ENCODE data around the gene ZNF70.
"Not testable (repeated sequence)": the region's sequence is repeated elsewhere in the genome, so short reads cannot be mapped to it uniquely, and the experiment has no call there.

Gene ZNF70

GRCh38 chr22:23754980-23755636 lies 4.2 kb upstream of the ZNF70 start:
- DNase-seq = no peak

DNA sequence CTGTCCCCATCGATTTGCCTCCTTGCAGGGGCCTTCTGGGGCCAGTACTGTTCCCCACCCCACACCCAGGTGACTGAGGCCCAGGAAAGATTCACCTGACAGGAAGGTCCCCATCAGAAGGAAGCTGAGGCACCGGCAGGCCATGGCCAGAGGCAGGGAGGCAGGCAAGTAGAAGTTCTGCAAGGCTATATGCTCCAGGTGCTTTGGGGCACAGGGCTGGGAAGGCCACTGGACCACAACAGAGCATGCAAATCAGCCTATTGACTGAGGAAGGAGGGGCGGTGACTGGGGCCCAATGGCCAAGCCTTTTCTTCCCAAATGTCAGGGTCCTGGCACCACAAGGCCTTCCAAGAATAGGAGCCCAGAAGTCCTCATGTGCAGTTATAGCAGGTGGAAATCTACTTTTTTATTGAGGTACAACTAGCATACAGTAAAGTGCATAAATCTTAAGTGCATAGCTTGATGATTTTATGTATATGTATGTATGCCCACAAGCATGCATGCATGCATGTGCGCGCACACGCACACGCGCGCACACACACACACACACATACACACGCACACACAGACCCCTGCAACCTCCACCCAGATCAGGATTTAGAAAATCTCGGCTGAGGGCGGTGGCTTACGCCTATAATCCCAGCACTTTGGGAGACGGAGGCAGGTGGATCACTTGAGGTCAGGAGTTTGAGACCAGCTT lies 3.5 kb upstream of the ZNF70 start, which contains the start of gene VPREB3:
Gene VPREB3, minus strand, starts transcription at position 206 of the 700 bp plus-strand sequence. Its CDS starts 62 bp downstream, at position 144.
- no peak for DNase-seq

GRCh38 chr22:23753385-23753784 lies 2.5 kb upstream of the ZNF70 start:
- DNase-seq = no peak

DNA sequence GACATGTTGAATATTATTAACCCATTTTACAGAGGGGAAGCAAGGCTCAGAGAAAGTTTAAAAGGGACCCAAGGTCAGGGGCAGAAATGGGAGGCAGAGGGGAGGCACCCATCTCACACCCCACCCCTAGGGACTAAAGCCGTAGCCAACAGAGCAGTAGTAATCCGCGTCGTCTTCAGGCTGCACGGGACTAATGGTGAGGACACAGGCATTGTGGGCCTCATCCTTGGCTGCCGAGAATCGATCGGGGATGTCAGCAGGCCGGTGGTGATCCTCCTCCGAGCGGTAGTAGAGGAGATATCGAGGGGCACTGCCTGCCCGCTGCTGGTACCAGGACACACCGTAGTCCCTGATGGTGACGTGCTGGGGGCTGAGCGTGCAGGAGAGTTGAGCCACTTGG lies 1.8 kb upstream of the ZNF70 start:
- DNase-seq = no peak

DNA sequence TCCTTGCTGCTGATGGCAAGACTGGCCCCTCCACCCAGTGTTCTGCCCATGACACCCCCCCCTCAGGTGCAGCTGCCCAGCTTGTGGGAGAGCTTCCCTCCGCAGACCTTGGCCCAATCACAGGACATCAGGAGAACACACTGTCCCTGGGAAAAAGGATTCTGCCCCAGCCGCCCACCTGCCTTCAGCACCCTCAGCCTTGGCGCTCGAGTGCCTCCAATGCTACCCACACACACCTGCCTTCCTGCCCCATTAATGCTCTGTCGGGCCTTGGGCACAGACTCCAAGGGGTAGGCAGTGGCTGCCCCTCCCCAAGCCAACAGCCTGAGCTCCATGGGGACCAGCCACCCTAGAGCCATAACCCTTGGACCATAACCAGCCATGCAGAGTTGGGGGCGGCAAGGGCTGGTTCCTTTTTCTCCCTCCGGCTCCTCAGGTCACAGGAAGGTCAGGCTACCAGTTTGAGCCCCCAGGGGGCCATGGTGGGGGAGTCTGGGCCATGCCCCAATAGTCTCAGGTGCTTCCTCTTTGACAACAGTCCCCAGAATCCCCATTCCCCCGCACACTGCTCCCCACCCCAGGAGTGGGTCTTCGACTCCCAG lies 1.3 kb upstream of the ZNF70 start:
- no peak for DNase-seq

- no peak for DNase-seq
These were observed 607 bp upstream of the ZNF70 start for GRCh38 chr22:23751441-23751996.

GRCh38 chr22:23750367-23750713 lies 572 bp downstream of the ZNF70 start:
- no peak for DNase-seq

DNA sequence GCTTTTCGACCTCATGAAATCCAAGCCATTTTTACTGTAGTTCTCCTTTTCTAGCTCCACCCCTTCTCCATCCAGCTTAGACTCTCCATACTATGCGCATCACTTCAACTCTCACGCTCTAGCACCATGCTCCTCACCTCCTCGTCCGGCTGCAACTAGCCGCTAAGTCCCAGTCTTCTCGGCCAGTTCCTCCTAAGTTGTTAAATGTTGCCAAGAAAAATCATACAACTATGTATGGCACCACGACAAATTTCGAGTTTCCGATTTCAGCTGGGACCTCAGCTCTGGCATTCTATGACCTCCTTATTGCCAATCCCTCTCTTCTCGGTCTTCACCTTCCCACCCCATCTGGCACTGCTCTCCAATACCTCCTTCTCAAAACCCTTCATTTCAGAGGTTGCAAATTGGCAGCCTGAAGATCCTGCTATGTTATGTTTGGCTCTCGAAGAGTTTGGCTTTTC lies 1.0 kb downstream of the ZNF70 start:
- no peak for DNase-seq

GRCh38 chr22:23745791-23746190 lies 5.1 kb downstream of the ZNF70 start:
- no peak for DNase-seq

GRCh38 chr22:23744485-23744884 lies 6.4 kb downstream of the ZNF70 start:
- DNase-seq = no peak

DNA sequence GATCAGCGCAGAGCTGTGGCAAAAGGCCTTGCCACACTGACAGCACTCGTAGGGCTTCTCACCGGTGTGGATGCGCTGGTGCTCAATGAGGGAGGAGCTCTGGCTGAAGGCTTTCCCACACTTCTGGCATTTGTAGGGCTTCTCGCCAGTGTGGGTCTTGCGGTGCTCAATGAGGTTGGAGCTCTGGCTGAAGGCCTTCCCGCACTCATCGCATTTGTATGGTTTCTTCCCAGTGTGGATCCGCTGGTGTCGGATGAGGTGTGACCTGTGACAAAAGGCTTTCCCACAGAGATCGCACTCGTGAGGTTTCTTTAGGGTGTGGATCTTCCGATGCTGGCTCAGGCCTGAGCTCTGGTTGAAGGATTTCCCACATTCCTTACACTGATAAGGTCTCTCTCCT lies 6.9 kb downstream of the ZNF70 start:
- DNase-seq = no peak

DNA sequence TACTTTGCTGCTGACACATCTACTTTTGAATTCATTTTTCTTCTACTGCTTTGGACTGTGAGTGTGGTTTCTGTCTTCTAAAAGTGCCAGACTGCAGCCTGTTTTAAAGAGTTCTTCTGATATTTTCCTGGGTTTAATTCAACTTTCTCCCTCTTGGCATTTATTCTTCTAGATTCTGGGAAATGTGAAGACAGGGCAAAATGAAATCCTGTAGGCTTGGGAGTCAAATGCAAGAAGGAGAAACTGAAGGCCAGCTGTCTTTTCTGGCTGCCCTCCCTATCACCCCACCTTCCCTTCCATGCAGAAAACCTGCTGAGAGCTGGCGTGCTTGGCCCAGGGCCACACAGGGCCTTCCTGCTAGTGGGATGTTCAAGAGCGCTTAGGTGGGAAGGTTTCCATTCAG lies 7.6 kb downstream of the ZNF70 start:
- DNase-seq = no peak

DNA sequence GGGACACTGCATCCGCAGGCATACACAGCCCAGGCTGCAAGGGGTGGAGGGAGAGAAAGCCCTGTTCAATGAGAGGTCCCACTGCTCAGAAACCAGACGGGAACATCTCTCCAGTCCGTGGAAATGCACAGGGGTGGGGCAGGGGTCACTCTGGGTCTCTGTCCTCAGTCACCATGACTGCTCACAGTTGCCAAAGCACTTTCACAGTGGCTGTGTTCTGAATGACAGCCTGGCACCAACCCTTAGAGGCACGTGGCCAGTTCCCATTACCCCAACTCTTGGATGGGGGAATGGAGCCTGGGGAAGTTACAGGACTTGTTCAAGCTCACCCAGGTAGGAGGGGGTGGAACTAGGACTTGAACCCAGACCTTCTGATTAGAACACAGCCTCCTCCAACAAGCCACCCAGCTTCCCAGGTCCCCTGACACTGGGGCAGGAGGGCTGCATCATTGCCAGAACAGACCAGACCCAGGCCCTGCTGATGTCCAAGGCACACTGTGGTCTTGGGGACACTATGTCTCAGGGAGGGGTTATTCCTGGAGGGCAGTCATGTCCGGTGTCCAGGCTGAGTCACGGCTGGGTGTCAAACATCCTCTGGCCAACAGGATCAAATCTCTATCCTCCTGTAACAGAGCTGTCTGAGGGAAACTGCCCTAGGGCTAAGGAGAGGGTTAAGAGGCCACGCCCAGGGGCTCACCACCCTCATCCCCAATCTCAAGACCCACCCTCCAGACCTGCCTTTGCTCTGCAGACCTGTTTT lies 8.2 kb downstream of the ZNF70 start:
- DNase-seq = no peak

- no peak for DNase-seq
These were observed 13.2 kb downstream of the ZNF70 start for GRCh38 chr22:23737696-23738095.

DNA sequence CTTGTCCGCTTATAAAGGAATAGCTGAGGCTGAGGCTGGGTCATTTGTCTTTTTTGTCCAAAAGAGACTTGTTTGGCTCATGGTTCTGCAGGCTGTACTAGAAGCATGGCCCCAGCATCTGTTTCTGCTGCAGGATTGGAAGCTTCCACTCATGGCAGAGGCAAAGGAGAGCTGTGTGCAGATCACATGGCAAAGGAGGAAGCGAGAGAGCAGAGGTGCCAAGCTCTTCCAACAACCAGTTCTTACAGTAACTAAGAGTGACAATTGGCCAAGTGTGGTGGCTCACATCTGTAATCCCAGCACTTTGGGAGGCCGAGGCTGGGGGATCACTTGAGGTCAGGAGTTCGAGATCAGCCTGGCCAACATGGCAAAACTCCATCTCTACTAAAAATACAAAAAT lies 22.8 kb downstream of the ZNF70 start:
- not testable (repeated sequence) for DNase-seq

- DNase-seq = no peak
These were observed 28.2 kb downstream of the ZNF70 start for GRCh38 chr22:23722724-23723123.

- no peak for DNase-seq
These were observed 28.8 kb downstream of the ZNF70 start for GRCh38 chr22:23722160-23722559.

GRCh38 chr22:23720855-23721254 lies 30.1 kb downstream of the ZNF70 start:
- DNase-seq = no peak

- no peak for DNase-seq
These were observed 32.3 kb downstream of the ZNF70 start for GRCh38 chr22:23718371-23719165.

GRCh38 chr22:23716811-23717801 lies 33.8 kb downstream of the ZNF70 start:
- peak; percentile 62 for DNase-seq

DNA sequence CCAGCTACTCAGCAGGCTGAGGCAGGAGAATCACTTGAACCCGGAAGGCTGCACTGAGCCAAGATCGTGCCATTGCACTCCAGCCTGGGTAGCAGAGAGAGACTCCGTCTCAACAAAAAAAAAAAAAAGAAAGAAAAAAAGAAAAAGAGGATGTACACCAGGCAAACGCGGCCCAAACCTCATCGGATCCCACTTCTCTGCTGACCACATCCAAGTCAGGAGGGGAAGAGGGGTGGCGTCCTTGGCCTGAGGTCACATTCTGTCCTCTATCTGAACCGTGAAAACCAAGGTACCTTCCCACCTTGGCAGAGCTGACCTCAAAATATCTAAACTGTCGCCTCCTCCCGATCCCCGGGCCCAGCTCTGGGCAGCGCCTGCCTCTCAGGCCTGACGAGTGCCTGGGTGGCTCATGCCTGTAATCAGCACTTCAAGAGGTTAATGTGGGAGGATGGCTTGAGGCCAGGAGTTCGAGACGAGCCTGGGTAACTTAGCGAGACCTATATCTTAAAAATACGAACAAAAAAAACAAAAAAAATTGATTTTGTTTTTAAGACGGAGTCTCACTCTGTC lies 35.0 kb downstream of the ZNF70 start:
- no peak for DNase-seq
